GM11168 (cell line): Measurements from ENCODE around the gene QRICH2.
"Not testable (repeated sequence)": the region's sequence is repeated elsewhere in the genome, so short reads cannot be mapped to it uniquely, and the experiment has no call there.

Experiments used
- in situ Hi-C: fragments of 300-500 bp; cut with MboI; formaldehyde crosslinking; loops from one replicate; pipeline ENCODE4 v1.12.0; 2022; ENCODE audit warnings: low sequenced_read_pairs; ENCODE audit not compliant: unreplicated experiment

The QRICH2 gene

GRCh38 chr17:76238847-76239537 is 69.1 kb downstream of the QRICH2 start:
- in situ Hi-C loops = no loop called here

GRCh38 chr17:76237859-76238313 is 70.2 kb downstream of the QRICH2 start:
- in situ Hi-C loops = no loop called here

GRCh38 chr17:76236603-76237002 is 71.5 kb downstream of the QRICH2 start:
- in situ Hi-C loops = no loop called here

- in situ Hi-C loops = no loop called here
These were observed 72.2 kb downstream of the QRICH2 start for GRCh38 chr17:76235883-76236282.

GRCh38 chr17:76234354-76234679 is 73.8 kb downstream of the QRICH2 start:
- in situ Hi-C loops = no loop called here

- in situ Hi-C loops = no loop called here
These were observed 74.3 kb downstream of the QRICH2 start for GRCh38 chr17:76233588-76234353.

- in situ Hi-C loops = no loop called here
These were observed 75.7 kb downstream of the QRICH2 start for GRCh38 chr17:76232342-76232741.

GRCh38 chr17:76226749-76227148 is 81.3 kb downstream of the QRICH2 start:
- in situ Hi-C loops = not testable (repeated sequence)

GRCh38 chr17:76225373-76226086 is 82.5 kb downstream of the QRICH2 start:
- in situ Hi-C loops = not testable (repeated sequence)
